K562 (cell line): ENCODE results near the gene FASTK. TPM values are rescaled to one million over a fixed set of nuclear protein-coding genes. Genes with fewer than 3 reads are reported as not detected.

Source experiments
- BMI1 ChIP-seq: fragments of 150-350 bp; IDR thresholded peaks from 2 replicates; pipeline ENCODE4 v1.6.1; 2014; ENCODE audit warnings: low read length
- CGGBP1 ChIP-seq: fragments of 250-450 bp; sonication (Bioruptor Pico); IDR thresholded peaks from 2 replicates; pipeline ENCODE4 v1.9.0; 2021; ENCODE audit warnings: mild to moderate bottlenecking
- E2F3 ChIP-seq: fragments of 250-450 bp; sonication (Bioruptor Pico); IDR thresholded peaks from 2 replicates; pipeline ENCODE4 v1.4.0; 2020; ENCODE audit warnings: mild to moderate bottlenecking
- E2F8 ChIP-seq: fragments of 450-650 bp; IDR thresholded peaks from 2 replicates; pipeline ENCODE4 v1.7.1; 2018; ENCODE audit warnings: mild to moderate bottlenecking, low read depth; ENCODE audit not compliant: partially characterized antibody
- EHMT2 ChIP-seq: fragments of 450-650 bp; IDR thresholded peaks from 2 replicates; pipeline ENCODE4 v1.6.1; 2018; ENCODE audit warnings: antibody characterized with exemption
- ELF1 ChIP-seq: fragments of 200-800 bp; sonication (Bioruptor generic); IDR thresholded peaks from 2 replicates; pipeline ENCODE4 v1.6.1; 2016; ENCODE audit warnings: missing genetic modification characterization, missing compliant biosample characterization
- ERF ChIP-seq: fragments of 450-650 bp; formaldehyde crosslinking; IDR thresholded peaks from 2 replicates; pipeline ENCODE4 v1.4.0; 2020; ENCODE audit warnings: mild to moderate bottlenecking, mixed read lengths
- HDGF ChIP-seq: fragments of 450-650 bp; IDR thresholded peaks from 2 replicates; pipeline ENCODE4 v1.6.1; 2016
- HLTF ChIP-seq: fragments of 450-650 bp; IDR thresholded peaks from 2 replicates; pipeline ENCODE4 v1.6.1; 2016
- MAFG ChIP-seq: fragments of 450-650 bp; conservative IDR thresholded peaks from 2 replicates; pipeline ENCODE4 v1.6.1; 2016; ENCODE audit warnings: missing genetic modification characterization, missing compliant biosample characterization
- MBD2 ChIP-seq: sonication (generic); IDR thresholded peaks from 2 replicates; pipeline ENCODE4 v1.6.1; 2016; ENCODE audit warnings: low read depth, borderline replicate concordance
- NFE2 ChIP-seq: IDR thresholded peaks from 2 replicates; pipeline ENCODE4 v1.6.1; 2014; ENCODE audit warnings: antibody characterized with exemption, low read depth
- NR3C1 ChIP-seq: sonication (generic); formaldehyde crosslinking; IDR thresholded peaks from 2 replicates; pipeline ENCODE4 v1.8.1; 2022; ENCODE audit warnings: missing genetic modification reagents
- PRDM10 ChIP-seq: fragments of 450-650 bp; IDR thresholded peaks from 2 replicates; pipeline ENCODE4 v1.6.1; 2018; ENCODE audit not compliant: partially characterized antibody
- RFX7 ChIP-seq: fragments of 250-450 bp; sonication (Bioruptor Pico); IDR thresholded peaks from 2 replicates; pipeline ENCODE4 v1.5.1; 2021; ENCODE audit warnings: mild to moderate bottlenecking
- SMAD1 ChIP-seq: fragments of 150-350 bp; IDR thresholded peaks from 2 replicates; pipeline ENCODE4 v1.6.1; 2014; ENCODE audit warnings: low read length, low read depth; ENCODE audit not compliant: partially characterized antibody
- SMAD2 ChIP-seq: fragments of 150-350 bp; IDR thresholded peaks from 2 replicates; pipeline ENCODE4 v1.6.1; 2014; ENCODE audit warnings: low read depth, mild to moderate bottlenecking, low read length
- XRCC4 ChIP-seq: IDR thresholded peaks from one replicate; pipeline ENCODE4 v1.6.1; 2011; ENCODE audit not compliant: insufficient read depth, insufficient read length; ENCODE audit errors: extremely low read depth
- ZBTB9 ChIP-seq: fragments of 450-650 bp; formaldehyde crosslinking; IDR thresholded peaks from 2 replicates; pipeline ENCODE4 v1.4.0; 2020; ENCODE audit warnings: mild to moderate bottlenecking, moderate library complexity
- ZC3H11A ChIP-seq: IDR thresholded peaks from 2 replicates; pipeline ENCODE4 v1.6.1; 2012; ENCODE audit warnings: low read depth, low read length, improper control_type of control experiment
- ZNF212 ChIP-seq: fragments of 450-650 bp; formaldehyde crosslinking; IDR thresholded peaks from 2 replicates; pipeline ENCODE4 v1.4.0; 2020; ENCODE audit warnings: mild to moderate bottlenecking
- polyA plus RNA-seq, 8 experiments: library from polyadenylated mRNA; depleted of rRNA in 4 of 8; stranded (reverse) in 5 of 8; unstranded in 3 of 8; fragments of >200 nt; fragmentation: Nextera tagmentation in 2 of 8; fragmentation: Illumina TruSeq in 1 of 8; extraction: Ambion mirVana in 2 of 8; extraction: Trizol in 1 of 8; gene quantifications; 2 replicates each; pipeline versions ENCODE4 v1.2.1 to v1.2.3, GENCODE V29; 2011 to 2014; ENCODE audit warnings: inconsistent platforms in 1 of 8, missing spikeins in 1 of 8
- total RNA-seq, 7 experiments: library from RNA; depleted of rRNA in 6 of 7; stranded (reverse); fragments of >200 nt in 6 of 7; fragmentation: Illumina TruSeq in 2 of 7; extraction: Trizol in 2 of 7; gene quantifications; 2 replicates each; pipeline versions ENCODE4 v1.2.1 to v1.2.3, GENCODE V29; 2011 to 2021; ENCODE audit warnings: low replicate concordance in 1 of 7

Gene FASTK
- total and polyA plus RNA-seq, 9 of the 15 experiments (the other 6 are each of a cell fraction or from before 2014, with no cell fraction given): 0.51 to 150 (median 48.2) TPM

GRCh38 chr7:151028131-151028947, 52.3 kb downstream of the FASTK start, which contains the start of gene ABCB8 (continued):
- peak; percentile 29 for TF ChIP-seq E2F8
- no peak for TF ChIP-seq CGGBP1 (CRISPR knock-in tag)
- no peak for TF ChIP-seq ZNF212 (CRISPR knock-in tag)
- peak; percentile 66 for TF ChIP-seq ERF (CRISPR knock-in tag)
- TF ChIP-seq XRCC4: no peak
- TF ChIP-seq ZC3H11A: no peak; the same call in 1 of the 2 replicates
- no peak; the same call in 1 of the 2 replicates for TF ChIP-seq SMAD2
- TF ChIP-seq EHMT2: no peak
- TF ChIP-seq PRDM10: peak; percentile 69
- TF ChIP-seq ZBTB9 (CRISPR knock-in tag): peak; percentile 68; the same call in 1 of the 2 replicates
- TF ChIP-seq SMAD1: no peak
- TF ChIP-seq HDGF: no peak
- TF ChIP-seq RFX7 (CRISPR knock-in tag): no peak
- peak; percentile 100 for TF ChIP-seq MBD2
- TF ChIP-seq E2F3 (CRISPR knock-in tag): peak; percentile 35; the same call in 1 of the 2 replicates
- peak; percentile 43 for TF ChIP-seq MAFG (tag)
- peak; percentile 69; the same call in 1 of the 2 replicates for TF ChIP-seq BMI1
- TF ChIP-seq ELF1: peak; percentile 95
- TF ChIP-seq NFE2: no peak
- TF ChIP-seq HLTF: no peak
- no peak for TF ChIP-seq NR3C1 (CRISPR knock-in tag)
